Measurements from ENCODE around the gene LYL1.

DNA sequence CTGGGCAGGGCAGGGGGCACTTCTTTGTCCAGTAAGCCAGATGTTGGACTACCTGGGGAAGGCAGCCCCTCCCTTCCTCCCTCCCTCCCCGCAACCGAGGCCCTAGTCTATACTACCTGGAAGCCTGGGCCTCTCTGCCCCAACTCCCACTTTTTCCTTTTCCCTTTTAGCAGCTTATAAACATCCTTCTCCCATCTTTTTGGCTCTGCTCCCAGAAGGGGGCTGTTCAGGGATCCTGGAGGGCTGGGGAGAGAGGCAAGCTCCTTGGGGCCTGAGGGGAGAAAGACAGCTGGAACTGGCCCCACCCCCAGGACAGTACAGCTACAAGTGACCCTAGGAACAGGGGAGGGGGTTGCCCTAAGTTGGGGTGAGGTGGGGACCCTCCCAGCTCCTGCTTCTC, 44.9 kb downstream of the LYL1 start:
- TF ChIP-seq EZH2 (IDR thresholded peaks at IDR 0.05; ENCODE audit: borderline replicate concordance, low read depth, low read length, severe bottlenecking) (no peak), CTCF (IDR thresholded peaks at IDR 0.05; ENCODE audit: extremely low read depth in 1 of 2, insufficient read depth in 1 of 2, low read depth in 1 of 2, low read length in 2 of 2) (no peak), POLR2A (IDR thresholded peaks at IDR 0.05; ENCODE audit: low read depth, low read length) (no peak), JUN (IDR thresholded peaks at IDR 0.05; ENCODE audit: borderline replicate concordance, insufficient read depth, insufficient read length, low read depth) (no peak)

Measured in endothelial cell of umbilical vein (primary cell).